KG1 (cell line): ENCODE measurements around the gene SFRP2.

Source experiments
- DNase-seq: peaks from one replicate; lab custom pipeline; 2025; lab: John Stamatoyannopoulos, UW

Gene SFRP2

GRCh38 chr4:153794006-153794405 is 5.1 kb upstream of the SFRP2 start:
- no peak for DNase-seq

GRCh38 chr4:153792618-153793247 is 3.9 kb upstream of the SFRP2 start:
- no peak for DNase-seq

GRCh38 chr4:153791746-153792617 is 3.1 kb upstream of the SFRP2 start:
- no peak for DNase-seq

- DNase-seq: no peak
Observed at GRCh38 chr4:153790962-153791551, 2.2 kb upstream of the SFRP2 start.

GRCh38 chr4:153790500-153790865 is 1.6 kb upstream of the SFRP2 start:
- DNase-seq: no peak

GRCh38 chr4:153789741-153790499 is 1.0 kb upstream of the SFRP2 start:
- DNase-seq: no peak

- DNase-seq: no peak
Observed at GRCh38 chr4:153788051-153788412, 851 bp downstream of the SFRP2 start.

- no peak for DNase-seq
Observed at GRCh38 chr4:153787575-153787974, 1.3 kb downstream of the SFRP2 start.

GRCh38 chr4:153787061-153787560 is 1.8 kb downstream of the SFRP2 start:
- no peak for DNase-seq

GRCh38 chr4:153785910-153786721 is 2.8 kb downstream of the SFRP2 start:
- DNase-seq: no peak

GRCh38 chr4:153784166-153784699 is 4.7 kb downstream of the SFRP2 start:
- no peak for DNase-seq

GRCh38 chr4:153782581-153782980 is 6.3 kb downstream of the SFRP2 start:
- DNase-seq: no peak

- no peak for DNase-seq
Observed at GRCh38 chr4:153781717-153782416, 7.0 kb downstream of the SFRP2 start.

- DNase-seq: no peak
Observed at GRCh38 chr4:153781280-153781679, 7.6 kb downstream of the SFRP2 start.

- no peak for DNase-seq
Observed at GRCh38 chr4:153780876-153781275, 8.0 kb downstream of the SFRP2 start.

GRCh38 chr4:153780221-153780620 is 8.7 kb downstream of the SFRP2 start:
- DNase-seq: no peak

GRCh38 chr4:153778383-153778782 is 10.5 kb downstream of the SFRP2 start:
- DNase-seq: no peak

- DNase-seq: no peak
Observed at GRCh38 chr4:153777421-153777820, 11.5 kb downstream of the SFRP2 start.

- DNase-seq: no peak
Observed at GRCh38 chr4:153776601-153777000, 12.3 kb downstream of the SFRP2 start.

GRCh38 chr4:153773236-153773690 is 15.6 kb downstream of the SFRP2 start:
- DNase-seq: no peak
